NCI-H510A (cell line): Measurements from ENCODE around the gene CUX1.
"Not testable (repeated sequence)": the region's sequence is repeated elsewhere in the genome, so short reads cannot be mapped to it uniquely, and the experiment has no call there.

ENCODE experiments used
- DNase-seq: peaks from one replicate; lab custom pipeline; 2025; lab: John Stamatoyannopoulos, UW

CUX1 gene

DNA sequence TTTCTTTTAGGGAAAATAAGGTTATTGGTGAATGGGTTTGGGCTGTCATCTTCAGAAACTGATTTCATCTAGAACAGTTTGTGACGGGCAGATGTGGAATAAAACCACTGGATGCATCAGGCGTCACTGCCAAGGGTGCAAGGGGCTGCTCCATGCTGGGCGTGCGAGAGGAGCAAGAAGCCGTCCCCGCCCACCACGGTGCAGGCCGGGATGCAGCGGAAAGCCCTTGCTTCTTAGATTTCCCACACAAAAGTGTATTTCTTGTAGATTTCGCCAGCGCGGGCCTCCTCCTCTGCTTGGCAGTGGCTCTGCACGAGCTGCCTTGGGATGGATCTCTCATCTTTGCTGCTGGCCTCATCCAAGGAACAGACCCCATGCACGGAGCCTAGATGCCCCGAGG is 189.3 kb downstream of the CUX1 start:
- DNase-seq: no peak

GRCh38 chr7:102008535-102009262 is 191.3 kb downstream of the CUX1 start:
- no peak for DNase-seq

DNA sequence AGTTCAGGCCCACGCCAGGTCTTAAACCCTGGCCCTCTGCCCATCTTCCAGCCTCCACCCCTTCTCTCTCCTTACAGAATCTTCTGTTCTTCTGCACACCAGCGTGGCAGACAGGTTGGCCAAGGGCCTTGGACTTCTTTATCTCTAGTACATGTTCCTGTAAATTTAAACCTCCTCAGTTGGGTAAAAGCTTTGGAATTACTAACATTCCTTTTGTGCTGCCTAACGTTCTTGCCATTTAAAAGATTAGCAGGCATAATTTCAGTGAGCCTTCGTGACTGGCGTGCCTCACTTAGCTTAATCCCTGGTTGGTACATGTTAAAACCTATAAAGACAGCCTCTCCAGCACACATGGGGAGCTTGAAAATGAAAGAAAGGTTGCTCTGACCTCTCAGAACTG is 192.2 kb downstream of the CUX1 start:
- no peak for DNase-seq

DNA sequence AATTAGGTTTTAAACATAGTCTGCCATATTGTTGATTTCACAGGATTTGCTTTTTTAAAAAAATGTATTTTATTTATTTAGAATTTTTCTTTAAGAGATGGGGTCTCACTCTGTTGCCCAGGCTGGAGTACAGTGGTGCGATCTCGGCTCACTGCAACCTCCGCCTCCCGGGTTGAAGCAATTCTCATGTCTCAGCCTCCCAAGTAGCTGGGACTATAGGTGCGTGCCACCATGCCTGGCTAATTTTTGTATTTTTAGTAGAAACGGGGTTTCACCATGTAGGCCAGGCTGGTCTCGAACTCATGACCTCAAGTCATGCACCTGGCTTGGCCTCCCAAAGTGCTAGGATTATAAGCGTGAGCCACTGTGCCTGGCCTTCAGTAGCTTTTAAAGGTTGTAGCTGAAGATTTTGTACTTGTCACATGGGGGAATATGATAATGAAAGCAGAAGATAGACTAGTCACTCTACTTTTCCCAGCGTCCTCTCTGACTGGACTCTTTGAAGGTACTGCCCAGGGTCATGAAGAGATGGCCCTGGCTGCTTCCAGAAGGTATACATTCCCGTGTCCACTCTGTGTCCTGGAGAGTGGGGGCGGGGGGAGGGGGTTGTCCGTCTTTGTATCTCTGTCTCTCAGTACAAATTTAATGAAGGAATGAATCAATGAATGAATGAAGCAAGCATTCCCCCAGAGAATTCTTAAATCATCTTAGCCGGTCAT is 194.8 kb downstream of the CUX1 start:
- not testable (repeated sequence) for DNase-seq

DNA sequence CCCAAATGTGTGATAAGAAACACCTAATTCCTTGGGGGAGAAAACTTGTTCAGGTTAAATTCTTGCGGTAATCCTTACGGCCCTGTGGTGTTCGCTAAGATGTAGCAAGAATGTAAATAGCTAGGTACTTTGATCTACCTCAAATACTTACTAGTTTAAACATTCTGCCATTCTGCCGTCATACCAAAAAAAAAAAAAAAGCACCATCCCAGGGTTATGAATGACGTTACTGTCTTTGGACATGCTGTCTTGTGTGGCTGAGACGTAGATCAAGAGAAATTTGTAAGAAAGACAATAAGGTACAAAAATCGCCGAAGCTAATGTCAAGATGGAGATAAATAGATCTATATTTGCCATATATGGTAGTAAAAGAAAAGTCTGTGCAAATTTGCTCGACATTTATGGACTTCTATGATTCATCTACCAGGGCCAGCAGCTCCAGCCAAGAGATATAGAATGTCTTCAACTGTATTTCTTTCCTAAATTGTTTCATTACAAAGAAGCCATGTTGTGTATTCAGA is 195.6 kb downstream of the CUX1 start:
- DNase-seq: no peak

DNA sequence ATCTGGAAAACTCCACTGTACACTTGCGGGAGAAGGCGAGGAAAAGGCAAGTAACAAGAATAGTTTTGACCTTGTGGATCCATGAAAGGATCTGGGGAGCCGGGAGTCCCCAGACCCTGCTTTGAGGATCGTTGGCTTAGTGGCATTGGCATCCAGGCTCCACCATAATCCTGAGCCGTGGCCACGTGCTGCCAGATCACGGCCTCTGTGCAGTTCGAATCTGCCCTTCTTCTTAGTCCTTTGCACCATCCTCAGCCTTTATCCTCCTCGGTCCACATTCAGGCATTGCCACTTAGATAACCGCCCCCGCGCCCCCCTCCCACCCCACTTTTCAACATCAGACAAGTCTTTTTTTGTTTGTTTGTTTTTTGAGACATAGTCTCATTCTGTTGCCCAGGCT is 201.4 kb downstream of the CUX1 start:
- DNase-seq: no peak

DNA sequence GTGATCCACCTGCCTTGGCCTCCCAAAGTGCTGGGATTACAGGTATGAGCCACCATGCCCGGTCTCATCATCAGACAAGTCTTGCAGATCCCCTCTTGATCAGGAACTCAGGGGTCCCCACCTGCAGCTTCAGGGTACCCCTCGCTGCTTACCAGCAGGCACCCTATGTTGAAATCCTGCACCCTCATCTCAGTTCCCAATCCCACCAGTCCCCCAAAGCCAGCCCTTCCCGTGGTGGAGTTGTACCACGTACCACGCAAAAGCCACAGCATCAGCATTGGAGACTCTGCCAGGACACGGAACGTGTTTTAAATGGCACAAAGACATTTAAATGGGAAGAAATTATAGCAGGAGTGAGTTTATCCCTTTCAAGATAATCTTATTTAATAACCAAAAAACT is 202.0 kb downstream of the CUX1 start:
- DNase-seq: no peak

DNA sequence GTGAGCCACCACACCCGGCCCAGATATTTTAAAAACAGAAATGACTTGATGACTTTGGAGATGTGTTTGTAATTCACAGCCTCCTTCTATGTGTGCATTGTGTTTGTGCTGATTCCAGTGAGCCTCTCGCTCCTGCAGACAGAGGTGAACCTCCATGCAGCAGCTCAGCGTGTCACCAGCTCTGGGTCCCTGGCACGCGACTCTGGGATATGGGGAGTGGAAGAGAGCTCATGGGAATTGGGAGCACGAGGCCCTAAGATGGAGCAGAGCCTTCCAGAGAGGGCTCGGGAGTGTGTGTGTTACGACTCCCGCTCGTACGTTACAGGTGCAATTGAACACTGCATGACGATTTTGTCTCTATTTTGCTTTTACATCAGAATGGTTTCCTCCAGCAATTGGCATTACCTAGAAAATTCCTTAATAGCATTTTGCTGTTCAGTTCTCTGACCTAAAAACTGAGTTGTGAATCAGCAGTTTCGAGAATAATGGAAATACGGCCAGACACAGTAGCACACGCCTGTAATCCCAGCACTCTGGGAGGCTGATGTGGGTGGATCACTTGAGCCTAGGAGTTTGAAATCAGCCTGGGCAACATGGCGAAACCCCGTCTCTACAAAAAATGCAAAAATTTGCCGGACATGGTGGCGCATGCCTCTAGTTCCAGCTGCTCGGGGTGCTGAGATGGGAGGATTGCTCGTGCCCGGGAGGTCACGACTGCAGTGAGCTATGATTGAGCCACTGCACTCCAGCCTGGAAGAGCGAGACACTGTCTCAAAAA is 204.6 kb downstream of the CUX1 start:
- DNase-seq: no peak

GRCh38 chr7:102024005-102024768 is 206.8 kb downstream of the CUX1 start:
- no peak for DNase-seq

- no peak for DNase-seq
These were observed 207.5 kb downstream of the CUX1 start for GRCh38 chr7:102024769-102025391.

DNA sequence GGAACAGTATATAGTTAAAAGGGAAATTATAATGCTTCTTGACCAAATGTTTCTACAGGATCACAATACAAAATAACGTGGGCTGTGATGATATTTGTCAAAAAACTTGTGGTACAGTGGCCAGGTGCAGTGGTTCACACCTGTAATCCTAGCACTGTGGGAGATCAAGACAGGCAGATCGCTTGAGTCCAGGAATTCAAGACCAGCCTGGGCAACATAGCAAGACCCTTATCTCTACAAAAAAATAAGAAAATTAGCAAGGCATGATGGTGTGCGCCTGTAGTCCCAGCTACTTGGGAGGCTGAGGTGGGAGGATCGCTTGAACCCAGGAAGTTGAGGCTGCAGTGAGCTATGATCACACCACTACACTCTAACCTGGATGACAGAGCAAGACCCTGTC is 208.4 kb downstream of the CUX1 start:
- not testable (repeated sequence) for DNase-seq

- no peak for DNase-seq
These were observed 210.9 kb downstream of the CUX1 start for GRCh38 chr7:102028206-102028826.

DNA sequence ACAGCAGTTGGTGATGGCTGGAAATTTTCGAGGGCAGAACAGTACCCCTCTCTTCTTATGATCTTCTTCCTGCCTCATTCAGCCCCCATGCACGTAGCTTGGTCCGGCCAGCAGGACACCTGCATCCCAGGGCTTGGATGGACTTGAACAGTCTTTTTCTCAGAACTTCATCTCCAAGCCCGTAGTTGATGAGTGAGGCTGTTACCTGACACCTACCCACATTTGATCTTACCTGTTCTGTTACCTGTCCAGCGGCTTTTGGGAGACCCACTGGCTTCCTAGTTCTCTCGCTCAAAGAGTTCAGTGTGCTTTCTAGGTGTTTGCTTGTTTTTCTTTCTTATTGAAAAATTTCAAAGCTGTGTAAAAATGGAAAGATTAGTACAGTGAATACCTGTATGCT is 212.2 kb downstream of the CUX1 start:
- DNase-seq: no peak

GRCh38 chr7:102030696-102031095 is 213.3 kb downstream of the CUX1 start:
- DNase-seq: no peak

DNA sequence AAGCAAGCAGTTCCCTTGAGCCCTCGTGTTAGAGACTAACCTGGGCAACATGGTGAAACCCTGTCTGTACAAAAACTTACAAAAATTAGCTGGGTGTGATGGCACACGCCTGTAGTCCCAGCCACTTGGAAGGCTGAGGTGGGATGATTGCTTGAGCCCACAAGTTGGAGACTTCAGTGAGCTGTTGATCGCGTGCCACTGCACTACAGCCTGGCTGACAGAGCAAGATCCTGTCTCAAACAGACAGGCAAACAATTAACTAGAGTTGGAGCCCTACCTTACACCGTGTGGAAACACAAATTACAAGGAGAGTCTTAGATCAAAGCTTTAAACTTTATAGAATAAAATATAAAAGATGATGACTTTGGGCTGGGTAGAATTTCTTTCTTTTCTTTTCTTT is 219.5 kb downstream of the CUX1 start:
- no peak for DNase-seq

GRCh38 chr7:102039706-102040105 is 222.3 kb downstream of the CUX1 start:
- DNase-seq: no peak

DNA sequence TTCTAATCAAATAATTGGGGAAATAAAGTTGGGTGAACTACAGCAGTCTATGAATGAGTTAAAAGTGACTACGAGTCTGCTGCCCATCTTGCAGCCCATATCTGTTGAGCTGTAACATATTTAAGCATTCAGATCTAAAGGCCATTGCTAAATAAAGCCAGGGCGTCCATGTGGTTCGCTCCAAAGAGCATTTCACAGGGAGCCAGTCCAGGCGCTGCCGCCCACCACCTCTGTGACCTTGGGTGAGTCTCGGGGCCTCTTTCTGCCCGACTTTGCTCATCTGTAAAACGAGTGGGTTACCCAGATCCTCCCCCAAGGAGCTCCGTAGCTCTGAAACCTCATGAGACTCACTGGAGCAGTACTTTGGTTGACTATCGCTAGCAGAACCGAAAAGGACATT is 223.1 kb downstream of the CUX1 start:
- no peak for DNase-seq

DNA sequence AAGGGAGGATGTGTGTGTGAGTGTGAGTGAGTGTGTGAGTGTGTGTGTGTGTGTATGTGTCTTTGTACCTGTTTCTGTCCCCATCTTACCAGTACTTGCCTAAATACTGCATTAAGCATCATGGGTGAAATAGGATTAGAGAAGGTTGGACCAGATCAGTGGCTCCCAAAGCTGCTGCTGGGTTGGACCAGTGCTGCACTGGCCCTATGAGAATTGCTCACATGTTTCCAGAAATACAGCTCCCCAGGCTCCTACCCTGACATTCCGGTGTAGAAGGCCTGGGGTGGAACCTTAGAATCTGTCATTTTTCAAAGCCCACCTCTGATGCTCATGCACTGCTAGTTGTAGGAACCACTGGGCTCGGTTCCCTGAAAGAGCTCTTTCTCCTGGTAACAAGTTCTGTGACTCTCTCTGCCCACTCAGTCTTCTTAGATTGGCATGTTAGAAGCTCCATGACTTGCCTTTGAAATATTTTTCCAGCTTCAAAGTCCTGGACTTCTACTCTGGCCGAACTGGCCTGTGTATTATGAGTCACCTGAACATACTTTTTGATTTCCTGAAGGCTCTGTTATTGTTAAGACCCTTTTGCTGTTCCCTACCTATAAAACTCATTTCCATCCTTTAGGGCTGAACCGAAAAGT is 224.7 kb downstream of the CUX1 start:
- no peak for DNase-seq

- not testable (repeated sequence) for DNase-seq
These were observed 225.4 kb downstream of the CUX1 start for GRCh38 chr7:102042796-102043195.

DNA sequence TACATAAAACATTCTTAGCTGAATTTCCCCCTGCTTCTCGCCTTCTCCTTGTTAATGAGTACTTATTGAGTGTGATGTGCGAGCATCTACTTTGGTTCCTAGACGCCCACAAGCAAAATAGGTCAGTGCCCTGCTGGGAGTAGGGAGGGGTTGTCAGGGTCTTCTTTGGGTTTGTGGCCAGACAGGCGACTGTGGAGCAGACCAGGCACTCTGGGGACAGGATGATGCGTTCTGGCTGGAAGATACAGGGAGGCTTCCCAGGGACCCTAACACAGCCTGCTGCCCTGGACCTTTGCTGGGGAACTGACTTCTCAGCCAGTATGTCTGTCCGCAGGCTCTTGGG is 227.2 kb downstream of the CUX1 start:
- no peak for DNase-seq
